Osteoblast (primary cell): ENCODE results near the gene CRTAP. TPM values are rescaled to one million over a fixed set of nuclear protein-coding genes. Genes with fewer than 3 reads are reported as not detected.
A peak's percentile ranks its signal among the peaks of the same experiment; 100 is the strongest.

Experiments used
- DNase-seq: peaks from one replicate; pipeline ENCODE4 v3.0.0; 2011; ENCODE audit warnings: low spot score, mixed read lengths; ENCODE audit not compliant: insufficient read length; ENCODE audit errors: missing footprints
- H2AFZ ChIP-seq: 2 replicates; pipeline ENCODE4 v1.6.0; 2011; ENCODE audit warnings: mild to moderate bottlenecking, low read length
- H3K27ac ChIP-seq: 2 replicates; pipeline ENCODE4 v1.5.1; 2011; ENCODE audit warnings: mild to moderate bottlenecking, low read depth, low read length, moderate library complexity
- H3K27me3 ChIP-seq: 2 replicates; pipeline ENCODE4 v1.6.0; 2012; ENCODE audit warnings: mild to moderate bottlenecking, control low read depth, inconsistent platforms, low read length, moderate library complexity; ENCODE audit not compliant: insufficient read depth
- H3K36me3 ChIP-seq: 2 replicates; pipeline ENCODE4 v1.5.1; 2011; ENCODE audit warnings: mild to moderate bottlenecking, low read length, control low read depth, moderate library complexity; ENCODE audit not compliant: insufficient read depth
- H3K4me1 ChIP-seq: 2 replicates; pipeline ENCODE4 v1.5.1; 2011; ENCODE audit warnings: mild to moderate bottlenecking, low read length, control low read depth, moderate library complexity; ENCODE audit not compliant: insufficient read depth
- H3K4me2 ChIP-seq: 2 replicates; pipeline ENCODE4 v1.6.0; 2011; ENCODE audit warnings: mild to moderate bottlenecking, low read length; ENCODE audit not compliant: insufficient read depth
- H3K4me3 ChIP-seq: fragments of 200-600 bp; sonication (generic); 3 replicates; pipeline ENCODE4 v1.5.1; 2012; ENCODE audit warnings: mild to moderate bottlenecking, low read length, inconsistent platforms; ENCODE audit not compliant: insufficient read depth
- H3K79me2 ChIP-seq: 2 replicates; pipeline ENCODE4 v1.6.0; 2012; ENCODE audit warnings: mild to moderate bottlenecking, low read length, control low read depth, inconsistent platforms; ENCODE audit not compliant: insufficient read depth
- H3K9me3 ChIP-seq: 2 replicates; pipeline ENCODE4 v1.5.1; 2011; ENCODE audit warnings: low read depth, low read length, control low read depth
- H4K20me1 ChIP-seq: 2 replicates; pipeline ENCODE4 v1.6.0; 2012; ENCODE audit warnings: mild to moderate bottlenecking, low read length, control low read depth; ENCODE audit not compliant: insufficient read depth
- total RNA-seq: library from RNA; depleted of rRNA; stranded (reverse); fragments of >200 nt; gene quantifications from 2 replicates; pipeline ENCODE4 v1.2.3, GENCODE V29; 2012
- TF ChIP-seq, protein P1 (sequence below): IDR thresholded peaks from 2 replicates; pipeline ENCODE4 v1.5.1; 2011; ENCODE audit warnings: mild to moderate bottlenecking, low read depth, low read length, moderate library complexity; ENCODE audit errors: extremely low read depth

CRTAP gene
- total RNA-seq, 1 donor, result 266 TPM

DNA sequence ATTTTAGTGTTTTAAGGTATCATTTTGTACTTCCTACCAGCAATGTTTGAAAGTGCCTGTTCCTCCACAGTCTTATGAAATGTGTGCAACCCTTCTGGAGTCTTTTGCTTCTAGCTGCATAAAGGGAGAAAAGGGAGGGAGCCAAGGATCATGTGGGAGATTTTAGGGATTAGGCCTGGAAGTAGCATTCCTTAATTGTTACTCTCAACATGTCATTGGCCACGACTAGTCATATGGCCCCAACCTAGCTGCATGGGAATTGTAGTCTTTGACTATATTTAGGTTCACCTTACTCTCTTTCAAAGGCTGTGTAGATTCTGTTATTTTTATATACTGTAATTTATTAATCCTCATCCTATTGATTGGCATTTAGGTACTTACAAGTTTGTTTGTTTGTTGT lies 14.9 kb downstream of the CRTAP start:
- peaks cover 2% of the 10 kb centered on the region for H3K4me1 ChIP-seq
- TF ChIP-seq, protein P1, sequence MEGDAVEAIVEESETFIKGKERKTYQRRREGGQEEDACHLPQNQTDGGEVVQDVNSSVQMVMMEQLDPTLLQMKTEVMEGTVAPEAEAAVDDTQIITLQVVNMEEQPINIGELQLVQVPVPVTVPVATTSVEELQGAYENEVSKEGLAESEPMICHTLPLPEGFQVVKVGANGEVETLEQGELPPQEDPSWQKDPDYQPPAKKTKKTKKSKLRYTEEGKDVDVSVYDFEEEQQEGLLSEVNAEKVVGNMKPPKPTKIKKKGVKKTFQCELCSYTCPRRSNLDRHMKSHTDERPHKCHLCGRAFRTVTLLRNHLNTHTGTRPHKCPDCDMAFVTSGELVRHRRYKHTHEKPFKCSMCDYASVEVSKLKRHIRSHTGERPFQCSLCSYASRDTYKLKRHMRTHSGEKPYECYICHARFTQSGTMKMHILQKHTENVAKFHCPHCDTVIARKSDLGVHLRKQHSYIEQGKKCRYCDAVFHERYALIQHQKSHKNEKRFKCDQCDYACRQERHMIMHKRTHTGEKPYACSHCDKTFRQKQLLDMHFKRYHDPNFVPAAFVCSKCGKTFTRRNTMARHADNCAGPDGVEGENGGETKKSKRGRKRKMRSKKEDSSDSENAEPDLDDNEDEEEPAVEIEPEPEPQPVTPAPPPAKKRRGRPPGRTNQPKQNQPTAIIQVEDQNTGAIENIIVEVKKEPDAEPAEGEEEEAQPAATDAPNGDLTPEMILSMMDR, result no peak

DNA sequence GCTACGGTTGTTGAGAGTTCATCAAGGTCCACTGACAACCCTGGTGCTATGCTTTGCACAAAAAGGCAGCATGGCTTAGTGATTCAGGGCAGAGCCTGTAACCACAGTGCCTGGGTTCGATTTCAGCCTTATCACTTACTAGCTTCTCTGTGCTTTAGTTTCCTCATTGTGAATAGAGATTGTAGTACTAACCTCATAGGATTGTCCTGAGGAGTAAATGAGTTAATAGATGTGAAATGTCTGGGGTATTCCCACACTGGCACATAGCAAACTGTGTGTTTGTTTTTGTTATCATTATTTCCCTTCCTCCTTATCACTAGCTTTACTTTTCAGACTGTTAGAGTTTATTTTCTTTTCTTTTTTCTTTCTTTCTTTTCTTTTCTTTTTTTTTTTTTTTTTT lies 16.3 kb downstream of the CRTAP start:
- peaks cover 34% of the 10 kb centered on the region for H3K36me3 ChIP-seq
- H4K20me1 ChIP-seq, result peaks cover 5% of the 10 kb centered on the region
- H3K79me2 ChIP-seq, result peaks cover 11% of the 10 kb centered on the region
- H2AFZ ChIP-seq, result no peak overlapping the region
- TF ChIP-seq, protein P1, result no peak
- no peaks in the 10 kb centered on the region for H3K27me3 ChIP-seq
- no peak overlapping the region for H3K4me2 ChIP-seq
- H3K4me3 ChIP-seq, result no peak overlapping the region
- no peaks in the 10 kb centered on the region for H3K9me3 ChIP-seq
- peaks cover 9% of the 10 kb centered on the region for H3K4me1 ChIP-seq
- no peak for DNase-seq
- H3K27ac ChIP-seq, result no peak overlapping the region

More for the DNA sequence above, 14.9 kb downstream of the CRTAP start:
- H3K27me3 ChIP-seq, result no peaks in the 10 kb centered on the region
- H4K20me1 ChIP-seq, result peaks cover 5% of the 10 kb centered on the region
- DNase-seq, result peak; percentile 77
- peaks cover 40% of the 10 kb centered on the region for H3K36me3 ChIP-seq
- peak overlapping the region; percentile 71 for H2AFZ ChIP-seq
- peaks cover 17% of the 10 kb centered on the region for H3K79me2 ChIP-seq
- H3K27ac ChIP-seq, result no peak overlapping the region
- H3K4me3 ChIP-seq, result no peak overlapping the region
- no peaks in the 10 kb centered on the region for H3K9me3 ChIP-seq
- H3K4me2 ChIP-seq, result no peak overlapping the region

DNA sequence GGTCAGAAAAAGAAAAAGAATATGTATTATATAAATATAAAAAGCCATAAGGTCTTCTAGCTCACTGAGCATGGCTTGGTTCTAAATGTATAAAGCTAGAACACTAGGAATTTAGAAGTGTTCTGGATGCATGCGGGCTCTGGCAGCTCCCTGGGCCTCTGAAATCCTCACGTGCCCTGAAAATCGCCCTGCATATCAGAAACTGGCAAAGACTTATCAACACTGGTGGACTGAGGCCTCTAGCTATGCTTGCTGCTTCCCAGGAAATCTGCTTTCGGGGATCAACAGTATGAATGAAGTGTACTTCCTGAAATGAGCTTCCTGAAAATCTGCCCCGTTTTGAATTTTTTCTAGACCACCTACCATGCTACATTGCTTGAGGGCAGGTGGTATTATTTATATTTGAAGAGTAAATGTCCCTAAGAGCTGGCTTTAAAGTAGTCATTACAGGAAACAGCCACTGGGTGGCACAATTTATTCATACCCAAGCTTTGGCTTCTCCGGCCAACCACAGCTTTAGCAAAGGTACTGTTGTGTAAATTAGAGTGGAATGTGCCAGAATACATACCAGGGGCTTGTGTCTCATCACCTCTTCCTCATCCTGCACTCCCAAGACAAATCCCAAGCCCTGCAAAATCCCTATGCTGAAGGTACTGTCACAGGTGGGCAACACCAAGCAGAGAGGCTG lies 17.7 kb downstream of the CRTAP start:
- peaks cover 11% of the 10 kb centered on the region for H3K79me2 ChIP-seq
- H3K27me3 ChIP-seq, result no peaks in the 10 kb centered on the region
- H4K20me1 ChIP-seq, result peaks cover 5% of the 10 kb centered on the region
- peaks cover 28% of the 10 kb centered on the region for H3K36me3 ChIP-seq
- peak; percentile 84 for DNase-seq
- TF ChIP-seq, protein P1, result peak; percentile 84
- no peak overlapping the region for H3K4me2 ChIP-seq
- H2AFZ ChIP-seq, result no peak overlapping the region
- H3K27ac ChIP-seq, result no peak overlapping the region
- H3K4me3 ChIP-seq, result no peak overlapping the region
- no peaks in the 10 kb centered on the region for H3K9me3 ChIP-seq
- peaks cover 9% of the 10 kb centered on the region for H3K4me1 ChIP-seq

DNA sequence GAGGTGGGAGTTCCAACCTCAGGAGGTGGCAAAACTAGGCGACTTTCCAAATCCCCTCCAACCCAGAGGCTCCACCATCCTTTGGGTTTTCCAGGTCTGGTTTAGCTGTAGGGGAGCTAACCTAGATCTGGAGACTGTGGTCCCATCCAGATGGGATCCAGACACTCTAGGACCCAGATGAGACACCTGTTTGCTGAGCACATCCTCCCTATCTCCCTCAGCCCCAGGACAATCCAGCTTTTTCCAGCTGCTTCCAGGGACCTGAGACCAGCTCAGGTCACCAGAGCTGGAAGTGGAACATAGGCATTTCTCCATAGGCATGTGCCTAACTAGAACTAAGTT lies 18.2 kb downstream of the CRTAP start:
- H3K4me2 ChIP-seq, result no peak overlapping the region
- no peak for DNase-seq
- H3K4me3 ChIP-seq, result no peak overlapping the region
- no peaks in the 10 kb centered on the region for H3K9me3 ChIP-seq
- no peak overlapping the region for H2AFZ ChIP-seq
- peaks cover 11% of the 10 kb centered on the region for H3K79me2 ChIP-seq
- TF ChIP-seq, protein P1, result no peak
- peaks cover 5% of the 10 kb centered on the region for H4K20me1 ChIP-seq
- peaks cover 9% of the 10 kb centered on the region for H3K4me1 ChIP-seq
- H3K27me3 ChIP-seq, result no peaks in the 10 kb centered on the region
- H3K36me3 ChIP-seq, result peaks cover 30% of the 10 kb centered on the region
- no peak overlapping the region for H3K27ac ChIP-seq
